Mammary epithelial cell (primary cell): ENCODE data around the gene ARSB.

ENCODE experiments used
- EZH2 ChIP-seq: IDR thresholded peaks from 2 replicates; pipeline ENCODE4 v1.6.1; 2012; ENCODE audit warnings: low read length, inconsistent platforms, borderline replicate concordance
- TF ChIP-seq, protein P1 (sequence below), 2 donors: IDR thresholded peaks in 1 of 2; conservative IDR thresholded peaks in 1 of 2; 2 replicates each; pipeline ENCODE4 v1.5.1; 2011 to 2012; ENCODE audit warnings: inconsistent platforms in 2 of 2, low read length in 2 of 2, mild to moderate bottlenecking in 2 of 2, control low read depth in 1 of 2, low read depth in 1 of 2; ENCODE audit not compliant: insufficient read depth in 1 of 2; ENCODE audit errors: extremely low read depth in 1 of 2

DNA sequence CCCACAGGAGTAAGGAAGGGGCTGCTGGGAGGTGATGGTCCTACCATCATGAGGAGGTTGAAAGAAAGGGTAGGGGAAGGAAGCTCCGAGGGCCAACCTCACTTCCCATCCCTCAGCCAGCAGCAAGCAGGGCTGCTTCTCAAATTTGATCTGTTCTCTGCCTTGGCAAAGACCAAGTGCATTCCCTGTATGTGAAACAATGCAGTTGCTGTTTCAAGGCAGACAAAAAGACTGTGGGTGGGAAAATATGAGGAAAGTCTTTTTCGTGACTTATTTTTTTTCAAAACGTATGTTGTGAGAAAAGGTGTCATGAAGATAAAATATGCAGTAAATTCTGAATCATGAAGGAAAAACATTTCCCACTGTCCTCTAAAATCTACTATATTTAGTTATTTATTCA, 165.9 kb downstream of the ARSB start:
- TF ChIP-seq, protein P1, sequence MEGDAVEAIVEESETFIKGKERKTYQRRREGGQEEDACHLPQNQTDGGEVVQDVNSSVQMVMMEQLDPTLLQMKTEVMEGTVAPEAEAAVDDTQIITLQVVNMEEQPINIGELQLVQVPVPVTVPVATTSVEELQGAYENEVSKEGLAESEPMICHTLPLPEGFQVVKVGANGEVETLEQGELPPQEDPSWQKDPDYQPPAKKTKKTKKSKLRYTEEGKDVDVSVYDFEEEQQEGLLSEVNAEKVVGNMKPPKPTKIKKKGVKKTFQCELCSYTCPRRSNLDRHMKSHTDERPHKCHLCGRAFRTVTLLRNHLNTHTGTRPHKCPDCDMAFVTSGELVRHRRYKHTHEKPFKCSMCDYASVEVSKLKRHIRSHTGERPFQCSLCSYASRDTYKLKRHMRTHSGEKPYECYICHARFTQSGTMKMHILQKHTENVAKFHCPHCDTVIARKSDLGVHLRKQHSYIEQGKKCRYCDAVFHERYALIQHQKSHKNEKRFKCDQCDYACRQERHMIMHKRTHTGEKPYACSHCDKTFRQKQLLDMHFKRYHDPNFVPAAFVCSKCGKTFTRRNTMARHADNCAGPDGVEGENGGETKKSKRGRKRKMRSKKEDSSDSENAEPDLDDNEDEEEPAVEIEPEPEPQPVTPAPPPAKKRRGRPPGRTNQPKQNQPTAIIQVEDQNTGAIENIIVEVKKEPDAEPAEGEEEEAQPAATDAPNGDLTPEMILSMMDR (conservative IDR thresholded peaks at IDR 0.05 in 1 of 2, IDR thresholded peaks at IDR 0.05 in 1 of 2; ENCODE audit: extremely low read depth in 1 of 2, insufficient read depth in 1 of 2, low read depth in 1 of 2, low read length in 2 of 2): no peak
- TF ChIP-seq EZH2: no peak
